Stimulated activated CD8-positive, alpha-beta memory T cell treated with anti-CD3 and anti-CD28 coated beads, Interleukin-15, amount 100 ng/mL, for 4 hours (primary cell): ENCODE measurements around the gene ZNF436.

Source experiments
- DNase-seq, 2 donors: peaks; one replicate each; pipeline ENCODE4 v3.0.0-alpha.2; 2020; ENCODE audit warnings: low read depth in 2 of 2

ZNF436 gene

DNA sequence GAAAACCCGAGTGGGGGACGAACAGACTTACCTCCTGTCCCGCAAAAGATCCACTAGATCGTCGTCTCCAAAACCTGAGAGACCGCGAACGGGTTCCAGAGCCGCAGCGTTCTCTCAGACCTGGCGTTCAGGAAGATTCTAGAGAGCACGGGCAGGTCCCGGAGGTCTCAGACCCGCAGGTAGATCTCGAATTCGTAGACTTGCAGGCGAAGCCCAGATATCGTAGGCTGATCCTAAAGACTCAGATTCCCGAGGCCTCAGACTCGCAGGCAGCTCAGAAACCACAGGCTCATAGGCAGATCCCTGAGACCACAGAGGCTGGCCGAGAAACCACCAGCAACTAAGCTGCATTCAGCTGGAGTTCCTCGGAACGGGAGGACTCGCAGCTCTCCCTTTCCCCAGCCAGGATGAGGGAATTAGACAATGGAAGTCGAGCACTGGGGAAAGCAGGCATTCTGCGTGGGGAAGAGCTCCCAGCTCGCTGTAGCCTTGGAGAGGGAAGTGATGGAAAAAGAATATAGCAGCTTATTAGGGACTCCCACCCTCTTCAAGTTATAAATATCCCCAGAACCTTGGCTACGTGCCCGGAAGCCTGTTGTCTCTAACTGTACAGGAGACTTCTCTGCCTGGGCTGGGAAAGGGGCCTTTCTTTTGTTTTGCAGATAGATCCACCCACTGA is at the start of gene ZNF436:
ZNF436 (minus strand) TSS at position 502 of the 679 bp plus-strand sequence. CDS start 1,831 bp downstream, outside the sequence.
- no peak for DNase-seq

DNA sequence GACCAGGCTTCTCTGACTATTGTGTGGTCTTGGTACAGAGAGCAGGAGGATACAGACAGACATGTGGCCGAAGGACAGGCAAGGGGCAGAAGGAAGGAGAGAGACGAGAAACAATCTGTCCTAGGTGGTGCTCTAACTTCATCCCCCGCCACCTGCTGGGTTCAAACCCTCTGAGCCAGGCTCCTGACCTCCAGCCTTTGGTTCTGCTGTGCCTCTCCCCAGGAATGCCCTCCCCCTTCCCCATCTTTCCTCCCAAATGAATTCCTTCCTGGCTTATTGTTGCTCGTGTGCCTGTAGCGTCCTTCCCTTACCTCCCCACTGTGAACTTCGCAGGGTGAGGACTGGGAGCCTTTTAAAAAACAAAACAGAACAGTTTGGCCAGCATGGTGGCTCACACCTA is 49.5 kb upstream of the ZNF436 start:
- DNase-seq: no peak

DNA sequence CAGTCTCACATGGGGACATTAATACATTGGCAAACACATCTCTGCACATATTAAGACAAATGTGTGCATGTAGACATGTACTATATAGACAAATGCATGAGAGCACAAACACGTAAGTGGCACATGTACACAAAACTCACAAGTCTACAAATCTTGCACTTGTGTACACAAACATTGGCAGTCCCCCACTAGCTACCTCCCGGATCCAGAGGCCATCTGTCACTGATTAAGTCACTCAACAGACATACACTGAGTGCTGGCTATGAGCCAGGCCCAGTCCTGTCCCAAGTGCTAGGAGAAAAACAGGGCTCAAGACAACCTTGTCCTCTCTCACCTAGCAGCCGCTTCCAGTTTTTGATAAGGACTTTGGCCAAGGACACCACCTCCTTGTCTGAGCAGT is 47.9 kb upstream of the ZNF436 start:
- no peak for DNase-seq

DNA sequence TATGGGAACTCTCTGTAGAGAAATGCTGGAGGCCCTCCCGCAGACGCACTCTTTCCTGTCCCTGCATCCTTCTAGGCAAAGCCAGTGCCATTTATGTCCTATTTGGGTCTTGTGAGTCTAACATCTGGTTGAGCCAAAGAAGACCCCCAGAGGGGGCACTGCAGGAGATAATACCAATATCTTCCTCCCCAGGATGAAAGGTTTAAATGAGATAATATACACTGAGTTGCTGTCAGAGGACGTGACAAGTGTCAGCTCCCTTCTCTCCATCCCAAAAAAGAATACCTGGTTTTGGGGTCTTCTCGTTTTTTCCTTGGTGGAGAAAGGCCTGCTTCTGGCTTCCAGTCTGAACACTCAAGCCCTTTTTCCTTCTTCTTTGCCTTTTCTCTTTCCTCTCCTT is 47.3 kb upstream of the ZNF436 start:
- DNase-seq: no peak

DNA sequence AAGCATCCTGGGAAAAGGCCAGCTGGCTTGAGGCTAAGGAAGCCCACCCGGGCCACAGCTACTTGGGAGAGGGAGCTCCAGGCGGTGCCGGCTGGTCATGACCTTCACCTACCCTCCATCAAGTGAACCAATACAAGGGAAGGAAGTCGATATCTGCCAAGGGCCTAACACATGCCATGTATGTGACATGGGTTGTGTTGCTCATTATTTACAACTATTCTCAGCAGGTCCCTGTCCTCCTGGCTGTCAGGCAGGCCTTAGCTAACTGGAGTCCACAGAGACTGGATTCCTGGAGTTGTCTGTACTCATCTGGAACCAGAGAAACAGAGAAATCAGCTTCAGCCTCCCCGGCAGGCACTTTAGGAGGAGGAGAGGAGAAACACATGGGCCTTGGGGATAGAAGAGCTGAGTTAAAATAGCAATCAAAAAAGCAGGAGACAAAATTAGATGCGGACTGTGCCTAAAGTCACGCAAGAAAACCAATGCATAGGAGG is 39.2 kb upstream of the ZNF436 start:
- no peak for DNase-seq

DNA sequence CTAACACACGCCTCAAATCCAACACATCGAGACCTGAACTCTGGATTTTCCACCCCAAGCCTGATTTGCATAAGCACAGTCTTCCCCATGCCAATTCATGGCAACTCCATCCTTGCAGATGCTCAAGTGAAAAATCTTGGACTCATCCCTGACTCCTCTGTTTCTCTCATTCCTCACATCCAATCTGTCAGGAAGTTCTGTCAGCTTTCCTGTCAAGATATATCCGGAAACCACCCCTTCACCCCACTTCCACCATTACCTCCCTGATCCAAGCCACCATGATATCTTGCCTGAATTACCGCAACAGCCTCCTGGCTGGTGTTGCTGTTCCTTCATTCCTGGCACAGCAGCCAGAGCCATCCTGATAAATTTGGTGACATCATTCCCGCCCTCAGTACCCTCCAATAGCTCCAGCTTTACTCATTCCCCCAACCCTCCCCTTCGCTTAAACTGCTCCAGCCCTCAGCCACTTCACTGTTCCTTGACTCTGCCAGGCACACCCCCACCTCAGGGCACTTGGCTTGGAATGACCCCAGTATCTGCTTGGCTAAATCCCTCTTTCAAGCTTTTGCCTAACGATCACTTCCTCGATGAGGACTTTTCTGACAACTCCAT is 37.5 kb upstream of the ZNF436 start:
- DNase-seq: no peak

DNA sequence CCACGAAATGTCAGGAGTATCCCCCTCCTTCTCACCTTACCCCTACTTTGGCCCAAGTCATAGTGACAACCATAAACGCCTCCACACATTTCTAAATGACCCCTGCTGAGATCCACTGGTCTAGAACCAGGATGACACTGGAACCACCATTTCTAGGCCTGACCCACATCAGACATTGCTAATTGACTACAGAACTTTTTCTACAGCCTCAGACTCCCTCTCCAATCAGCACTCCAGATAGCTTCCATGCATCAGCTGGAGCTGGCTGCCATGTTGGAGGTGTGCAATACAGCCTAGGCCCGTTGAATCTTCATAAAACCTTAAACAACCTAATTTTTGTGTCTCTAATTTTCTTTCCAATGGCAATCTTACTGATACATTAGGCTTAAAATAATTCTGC is 36.3 kb upstream of the ZNF436 start:
- no peak for DNase-seq

DNA sequence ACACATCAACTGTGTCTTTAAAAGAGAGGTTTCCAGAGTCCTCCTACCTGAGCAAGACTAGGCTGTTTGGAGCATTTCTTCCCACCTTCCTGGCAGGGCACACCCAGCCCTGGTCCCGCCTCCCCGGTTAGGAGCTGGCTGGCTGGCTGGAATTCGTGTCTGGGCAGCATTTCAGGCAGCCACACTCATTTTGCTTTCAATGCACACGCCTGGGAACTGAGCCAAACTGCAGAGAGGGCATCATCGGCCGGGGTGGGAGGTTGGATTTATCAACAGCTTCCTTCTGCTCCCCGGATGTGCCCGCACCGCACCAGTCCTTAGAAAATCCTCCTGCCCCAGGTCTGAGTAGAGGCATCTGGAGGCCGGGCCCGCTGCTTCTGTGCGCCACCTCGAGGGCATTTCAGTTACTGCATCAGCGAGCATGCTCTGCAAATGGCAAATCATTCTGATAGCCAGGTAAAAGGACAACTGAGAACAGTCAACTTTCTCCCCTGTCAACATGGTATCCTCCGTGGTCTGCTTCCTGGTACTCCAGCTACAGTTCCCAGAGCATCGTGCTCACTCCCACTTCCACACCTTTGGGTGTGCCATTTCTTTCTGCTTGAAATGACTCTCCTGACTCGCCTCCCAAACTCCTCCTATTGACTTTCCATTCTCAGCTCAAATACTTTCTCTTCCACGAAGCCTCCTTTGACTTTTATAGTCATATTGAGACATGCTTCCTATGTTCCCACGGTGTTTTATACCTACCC is 34.3 kb upstream of the ZNF436 start:
- DNase-seq: peak; percentile 44 to 58

DNA sequence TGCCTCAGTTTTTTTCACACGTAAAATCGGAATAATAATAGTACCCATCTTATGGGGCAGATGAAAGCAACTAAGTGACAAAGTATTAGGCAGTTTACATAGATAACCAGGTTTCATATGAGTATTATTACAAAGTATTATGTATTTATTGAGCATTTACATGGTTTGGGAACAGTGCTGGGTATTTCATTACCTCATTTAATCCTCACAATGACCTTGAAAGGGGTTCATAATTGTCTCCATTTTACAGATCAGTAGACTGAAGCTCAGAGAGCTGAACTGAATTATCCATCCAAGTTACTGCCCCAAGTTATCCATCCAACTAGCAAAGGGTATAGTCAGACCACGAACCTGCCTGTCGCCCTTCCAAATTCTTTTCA is 33.7 kb upstream of the ZNF436 start:
- no peak for DNase-seq

DNA sequence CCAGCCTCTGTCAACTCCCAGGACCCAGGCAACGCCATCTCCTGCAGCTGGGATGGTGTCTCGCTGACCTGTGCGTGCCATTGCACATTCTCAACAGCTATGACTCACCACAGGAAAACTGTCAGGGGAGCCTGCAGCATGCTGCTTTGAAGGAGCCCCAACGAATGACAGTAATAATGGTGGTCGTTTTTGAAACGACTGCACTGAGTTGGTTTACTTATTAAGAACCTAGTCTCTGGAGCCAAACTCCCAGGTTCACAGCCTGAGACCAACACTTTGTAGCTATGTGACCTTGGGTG is 33.4 kb upstream of the ZNF436 start:
- DNase-seq: no peak

DNA sequence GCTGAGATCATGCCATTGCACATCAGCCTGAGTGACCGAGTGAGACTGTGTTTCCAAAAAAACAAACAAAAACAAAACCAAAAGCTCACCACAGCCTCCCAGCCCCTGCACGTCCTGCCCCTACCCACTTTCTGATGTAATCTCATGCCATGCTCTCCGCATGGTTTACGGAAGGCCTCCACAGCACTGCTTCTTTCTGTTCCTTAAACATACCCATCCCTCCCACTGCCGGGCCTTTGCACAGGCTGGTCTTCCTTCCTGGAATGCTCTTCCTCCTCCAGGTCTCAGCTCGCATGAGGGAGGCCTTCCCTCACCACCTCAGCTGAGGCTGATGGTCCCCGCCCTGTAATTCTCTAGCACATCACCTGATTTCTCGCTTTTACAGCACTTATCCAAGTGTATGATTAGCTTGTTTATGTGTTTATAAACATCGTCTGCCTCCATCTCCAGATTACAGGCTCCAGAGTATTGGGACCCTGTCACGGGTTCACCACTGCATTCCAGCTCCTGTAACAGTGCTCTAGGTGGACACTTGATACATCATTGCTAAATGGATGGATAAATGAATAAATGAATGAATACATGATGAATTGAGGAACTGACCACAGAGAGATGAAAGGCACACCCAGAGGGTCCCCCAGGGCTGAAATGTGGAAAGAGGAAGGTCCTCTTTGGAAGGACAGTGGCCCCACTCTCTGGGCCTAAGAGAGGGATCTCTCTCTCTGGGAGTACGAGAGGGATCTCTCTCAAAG is 32.8 kb upstream of the ZNF436 start:
- DNase-seq: no peak

DNA sequence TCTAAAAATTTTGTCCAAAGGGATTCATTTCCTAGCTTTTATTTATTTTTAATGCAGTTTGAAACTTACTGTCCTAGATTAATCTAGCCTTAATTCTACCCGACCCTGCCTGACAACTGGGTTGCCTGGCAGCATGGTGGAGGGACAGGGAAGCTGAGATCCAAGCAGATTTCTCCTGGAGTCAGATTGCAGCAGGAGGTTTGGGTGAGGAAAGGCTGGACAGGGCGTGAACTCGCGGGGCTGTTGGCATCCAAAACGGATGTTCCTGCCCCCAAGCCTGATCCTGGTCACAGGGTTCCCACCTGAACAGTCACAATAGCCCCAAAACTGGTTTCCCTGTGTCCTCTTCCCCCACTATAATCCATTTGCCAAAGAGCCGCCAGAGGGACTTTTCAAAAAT is 31.7 kb upstream of the ZNF436 start:
- no peak for DNase-seq

DNA sequence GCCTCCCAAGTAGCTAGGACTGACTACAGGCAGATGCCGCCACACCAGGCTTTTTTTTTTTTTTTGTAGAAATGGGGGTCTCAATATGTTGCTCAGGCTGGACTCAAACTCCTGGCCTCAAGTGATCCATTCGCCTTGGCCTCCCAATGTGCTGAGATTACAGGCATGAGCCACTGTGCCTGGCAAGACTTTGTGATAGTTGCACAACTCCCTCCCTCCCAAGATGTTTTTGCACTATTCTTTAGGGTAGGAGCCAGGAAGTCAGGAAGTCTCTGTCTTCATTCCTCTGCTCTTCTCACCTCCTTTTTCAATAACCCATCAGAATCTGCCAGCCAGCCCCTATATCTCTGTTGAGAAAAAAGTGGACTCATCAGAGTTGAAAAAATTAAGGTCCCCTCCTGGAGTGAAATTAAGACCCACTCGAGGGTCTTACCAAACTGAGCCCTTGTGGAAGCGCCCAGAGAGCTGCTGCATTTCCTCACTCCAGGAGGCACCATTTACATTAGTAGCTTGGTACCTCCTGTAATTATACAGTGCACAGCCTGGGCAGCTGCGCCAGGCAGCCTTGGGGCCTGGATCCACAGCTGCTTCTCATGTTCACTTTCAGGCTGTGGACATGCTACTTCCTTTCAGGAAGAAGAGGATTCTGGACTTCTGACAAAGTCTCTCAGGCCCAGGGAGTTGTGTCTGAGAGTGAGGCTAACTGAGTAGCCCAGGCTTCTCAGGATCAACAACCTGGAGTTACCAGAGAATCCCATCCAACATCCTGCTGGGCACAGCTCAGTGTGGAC is 30.9 kb upstream of the ZNF436 start:
- DNase-seq: no peak

DNA sequence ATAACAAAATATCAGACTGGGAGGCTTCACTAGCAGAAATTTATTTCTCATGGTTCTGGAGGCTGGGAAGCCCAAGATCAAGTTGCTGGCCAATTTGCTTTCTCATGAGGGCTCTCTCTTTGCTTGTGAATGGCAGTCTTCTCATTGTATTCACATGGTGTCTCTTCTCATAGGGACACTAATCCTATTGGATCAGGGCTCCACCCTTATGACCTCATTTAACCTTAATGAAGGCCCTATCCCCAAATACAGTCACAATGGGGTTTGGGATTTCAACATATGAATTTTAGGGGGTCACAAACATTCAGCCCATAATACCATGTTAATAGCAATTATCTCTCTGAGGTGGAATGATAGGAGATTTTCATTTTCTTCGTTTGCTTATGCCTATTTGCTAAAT is 29.6 kb upstream of the ZNF436 start:
- DNase-seq: no peak

DNA sequence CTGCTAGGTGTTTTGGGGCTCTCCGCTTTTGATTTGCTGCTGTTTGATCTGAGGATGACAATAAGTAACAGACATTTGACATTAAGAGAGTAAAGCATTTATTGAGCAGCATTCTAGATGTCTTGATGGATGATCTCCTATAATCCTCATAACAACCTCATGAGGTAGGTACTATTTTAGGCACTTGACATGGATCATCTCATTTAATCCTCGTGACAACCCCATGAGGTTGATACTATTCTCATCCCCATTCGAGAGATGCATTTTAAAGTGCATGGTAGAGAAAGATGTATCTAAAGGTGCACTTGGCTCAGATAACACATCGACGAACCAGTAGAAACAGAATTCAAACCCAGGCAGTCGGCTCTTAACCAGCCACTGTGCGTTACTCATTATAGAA is 28.3 kb upstream of the ZNF436 start:
- no peak for DNase-seq

DNA sequence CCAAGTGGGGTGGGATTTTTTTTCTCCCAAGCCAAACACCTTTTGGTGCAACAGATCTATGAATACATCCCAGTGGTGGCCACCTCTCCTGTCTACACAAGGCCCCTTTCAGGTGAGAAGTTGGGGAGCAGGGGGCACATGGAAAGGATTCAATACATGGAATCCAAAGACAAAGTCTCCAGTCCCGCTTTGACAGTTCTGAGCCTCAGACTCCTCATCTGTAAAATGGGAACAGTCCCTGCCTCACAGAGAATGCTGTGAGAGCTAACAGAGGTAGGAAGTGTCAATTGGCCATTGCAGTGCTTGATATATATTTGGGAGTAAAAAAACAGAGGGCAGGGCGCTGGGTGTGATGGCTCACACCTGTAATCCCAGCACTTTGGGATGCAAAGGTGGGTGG is 26.7 kb upstream of the ZNF436 start:
- no peak for DNase-seq

DNA sequence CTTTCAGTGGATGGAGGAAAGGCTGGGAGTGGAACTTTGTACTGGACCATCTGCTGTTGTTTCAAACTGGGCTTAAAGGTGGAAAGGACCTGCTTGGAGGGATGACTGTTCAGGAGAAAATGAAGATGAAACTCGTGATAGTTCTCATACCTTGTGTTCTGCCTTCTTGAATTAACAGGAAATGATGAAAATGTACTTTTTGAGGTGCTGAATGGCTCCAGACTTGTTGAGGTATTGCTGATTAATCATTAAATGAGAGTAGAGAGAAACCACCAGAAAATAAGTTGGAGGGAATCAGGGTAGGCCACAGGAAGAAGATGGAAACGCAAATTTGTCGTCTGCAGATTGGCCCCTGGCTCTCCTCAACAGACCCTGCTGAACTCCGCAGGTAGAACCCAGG is 26.2 kb upstream of the ZNF436 start:
- DNase-seq: no peak

DNA sequence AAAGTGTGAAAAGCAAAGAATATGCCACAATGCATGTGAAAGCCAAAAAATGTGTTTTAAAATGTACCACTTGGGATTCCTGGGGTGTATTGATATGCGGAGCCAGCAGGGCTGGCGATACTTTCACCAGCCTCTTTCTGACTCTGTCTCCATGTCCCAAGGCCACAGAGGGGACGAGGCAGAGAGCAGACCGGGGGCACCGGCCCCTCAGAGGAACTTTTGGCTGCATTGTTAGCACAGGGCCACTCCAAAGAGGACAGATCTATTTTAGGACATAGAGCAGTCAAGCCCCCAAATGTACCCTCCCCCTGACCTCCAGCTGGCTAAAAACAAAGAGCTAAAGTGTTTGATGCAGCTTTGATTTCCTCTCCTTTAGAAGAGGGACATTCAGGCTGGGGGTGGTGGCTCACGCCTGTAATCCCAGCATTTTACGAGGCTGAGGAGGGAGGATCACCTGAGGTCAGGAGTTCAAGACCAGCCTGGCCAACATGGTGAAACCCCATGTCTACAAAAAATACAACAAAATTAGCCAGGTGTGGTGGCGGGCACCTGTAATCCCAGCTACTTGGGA is 25.6 kb upstream of the ZNF436 start:
- DNase-seq: no peak

DNA sequence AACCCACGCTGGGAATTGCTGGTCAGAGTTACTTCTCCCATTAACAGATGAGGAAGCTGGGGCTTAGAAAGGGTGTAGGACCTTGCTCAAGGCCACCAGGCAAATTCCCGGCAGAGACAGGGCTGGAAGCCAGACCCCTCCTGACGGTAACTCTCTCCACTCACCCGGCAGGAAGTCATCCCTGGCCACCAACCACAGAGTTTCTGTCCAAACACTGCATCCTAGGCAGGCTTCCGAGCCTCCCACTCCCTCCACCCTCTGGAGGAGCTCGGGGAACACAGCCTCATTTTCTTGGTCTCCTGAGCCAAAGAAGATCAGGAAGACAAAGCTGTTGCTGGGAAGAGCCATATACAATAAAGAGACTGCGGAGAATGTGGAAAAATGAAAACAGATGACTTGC is 25.0 kb upstream of the ZNF436 start:
- DNase-seq: no peak

DNA sequence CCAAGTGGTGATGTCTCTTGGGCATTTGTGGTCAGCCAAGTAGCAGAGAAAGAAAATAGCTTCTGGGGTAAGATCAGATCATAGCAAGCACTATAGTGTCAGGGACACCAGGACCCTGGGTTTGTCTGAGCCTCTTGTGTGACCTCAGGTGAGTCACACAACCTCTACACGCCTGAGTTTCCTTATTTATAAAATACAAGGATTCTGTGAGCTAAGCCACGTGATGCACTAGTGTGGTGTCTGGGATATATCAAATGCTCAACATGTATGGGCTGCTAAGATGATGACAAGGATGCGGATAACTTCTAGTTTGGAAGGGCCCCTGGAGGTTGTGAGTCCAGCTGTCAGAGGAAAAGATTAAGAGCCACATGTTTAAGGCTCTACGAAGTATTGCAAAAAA is 24.5 kb upstream of the ZNF436 start:
- no peak for DNase-seq

DNA sequence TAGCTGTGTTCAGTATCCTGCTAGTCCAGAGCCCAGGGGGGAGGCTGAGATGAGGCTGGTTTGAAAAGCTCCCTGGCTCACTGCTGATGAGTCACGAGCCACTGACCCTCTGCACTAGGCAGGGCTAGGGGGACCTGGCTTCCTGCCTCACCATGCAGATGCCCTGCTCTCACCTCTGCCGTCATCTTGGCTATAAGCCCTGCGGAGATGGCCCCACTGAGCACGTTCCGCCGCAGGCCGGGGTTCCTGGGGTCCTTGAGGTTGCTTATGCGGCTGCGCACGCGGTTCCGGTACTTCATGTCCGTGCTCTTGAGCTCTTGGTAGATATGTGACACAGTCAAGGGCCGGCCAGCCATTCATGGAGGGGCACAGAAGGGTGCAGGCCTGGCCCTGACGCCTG is 24.1 kb upstream of the ZNF436 start:
- DNase-seq: no peak
